Posterior vena cava (tissue), 2 donors: Measurements from ENCODE around the gene RGMA. TPM values are rescaled to one million over a fixed set of nuclear protein-coding genes. Genes with fewer than 3 reads are reported as not detected.

Experiments used
- DNase-seq: peaks from one replicate; pipeline ENCODE4 v3.0.0-alpha.2; 2020; ENCODE audit warnings: low spot score
- intact Hi-C, 2 donors: fragments of 100-400 bp; cut with DNase I; formaldehyde crosslinking; loops; one replicate each; pipeline versions ENCODE4 v1.14.1 to v1.14.2; 2022 to 2023
- total RNA-seq, 2 donors: library from RNA; stranded (reverse); fragmentation: NEBNext Ultra II Directional; extraction: Animal tissue kit (Norgen Biotek cat#: 25700); gene quantifications; one replicate each; pipeline ENCODE4 v1.2.1, GENCODE V29; 2021
- donor health status: DM: yes; HTN: yes; CAD: no.
- donor health status: DM: yes; HTN: yes; CAD: no.

Gene RGMA
- total RNA-seq, 2 donors from 2014 or later = 20.3 to 33.9 TPM

- intact Hi-C loops = no loop called here
- no peak for DNase-seq
Observed at GRCh38 chr15:93052090-93052879, 36.7 kb downstream of the RGMA start.

GRCh38 chr15:93051236-93052089, 37.5 kb downstream of the RGMA start:
- intact Hi-C loops = no loop called here
- no peak for DNase-seq

GRCh38 chr15:93050648-93051047, 38.4 kb downstream of the RGMA start:
- no peak for DNase-seq
- intact Hi-C loops = no loop called here

GRCh38 chr15:93049914-93050578, 39.0 kb downstream of the RGMA start:
- intact Hi-C loops = no loop called here
- no peak for DNase-seq

- DNase-seq = no peak
- intact Hi-C loops = no loop called here
Observed at GRCh38 chr15:93049233-93049632, 39.8 kb downstream of the RGMA start.

GRCh38 chr15:93048759-93049161, 40.3 kb downstream of the RGMA start:
- intact Hi-C loops = no loop called here
- no peak for DNase-seq

- intact Hi-C loops = no loop called here
- no peak for DNase-seq
Observed at GRCh38 chr15:93048426-93048721, 40.6 kb downstream of the RGMA start.

- DNase-seq = no peak
- intact Hi-C loops = no loop called here
Observed at GRCh38 chr15:93047621-93048425, 41.2 kb downstream of the RGMA start.

GRCh38 chr15:93046721-93047120, 42.3 kb downstream of the RGMA start:
- intact Hi-C loops = no loop called here
- no peak for DNase-seq

GRCh38 chr15:93046120-93046519, 42.9 kb downstream of the RGMA start:
- intact Hi-C loops = no loop called here
- no peak for DNase-seq

GRCh38 chr15:93045191-93045785, 43.7 kb downstream of the RGMA start:
- intact Hi-C loops = no loop called here
- DNase-seq = no peak

- no peak for DNase-seq
- intact Hi-C loops = no loop called here
Observed at GRCh38 chr15:93044301-93045190, 44.5 kb downstream of the RGMA start.

- intact Hi-C loops = no loop called here
Observed at GRCh38 chr15:93043621-93044300, 45.2 kb downstream of the RGMA start.

GRCh38 chr15:93042691-93043378, 46.2 kb downstream of the RGMA start:
- DNase-seq = peak; percentile 34
- intact Hi-C loops = no loop called here

More at GRCh38 chr15:93043621-93044300, 45.2 kb downstream of the RGMA start:
- peak; percentile 58 for DNase-seq

- intact Hi-C loops = no loop called here
- DNase-seq = no peak
Observed at GRCh38 chr15:93042211-93042610, 46.8 kb downstream of the RGMA start.

GRCh38 chr15:93041159-93041547, 47.9 kb downstream of the RGMA start:
- peak; percentile 62 for DNase-seq
- intact Hi-C loops = no loop called here
